MCF 10A (cell line): ENCODE data around the gene GP1BB. TPM values are rescaled to one million over a fixed set of nuclear protein-coding genes. Genes with fewer than 3 reads are reported as not detected.

Experiments used
- BruUV-seq: library from RNA; stranded (reverse); fragments of 400-500 nt; replicated peaks from 2 replicates; lab custom pipeline; 2021; lab: Mats Ljungman, UMichigan
- CTCF ChIA-PET: fragments of 300-600 bp; sonication (Branson Sonifier 250); formaldehyde crosslinking; extraction: SDS; loops from one replicate; lab custom pipeline; 2021; ENCODE audit warnings: antibody characterized with exemption, inconsistent platforms; lab: Yijun Ruan, JAX
- POLR2A ChIA-PET: fragments of 300-600, 350-650 bp; sonication (Branson Sonifier 250); formaldehyde crosslinking; extraction: SDS; loops from one replicate; lab custom pipeline; 2020; ENCODE audit warnings: antibody characterized with exemption, inconsistent platforms; lab: Yijun Ruan, JAX
- DNase-seq: peaks from one replicate; pipeline ENCODE4 v3.0.0-alpha.2; 2018; ENCODE audit not compliant: unreplicated experiment
- H3K27ac Mint-ChIP-seq: one replicate; pipeline ENCODE4 v1.8.0; 2022; ENCODE audit warnings: mild to moderate bottlenecking, low read depth, mixed read lengths; ENCODE audit not compliant: unreplicated experiment
- H3K27me3 Mint-ChIP-seq: one replicate; pipeline ENCODE4 v1.8.0; 2022; ENCODE audit warnings: mixed read lengths; ENCODE audit not compliant: insufficient read depth, unreplicated experiment
- H3K36me3 Mint-ChIP-seq: one replicate; pipeline ENCODE4 v1.8.0; 2022; ENCODE audit warnings: mild to moderate bottlenecking, moderate library complexity, mixed read lengths; ENCODE audit not compliant: insufficient read depth, unreplicated experiment
- H3K4me1 Mint-ChIP-seq: one replicate; pipeline ENCODE4 v1.8.0; 2022; ENCODE audit warnings: mixed read lengths; ENCODE audit not compliant: insufficient read depth, unreplicated experiment
- H3K4me3 Mint-ChIP-seq: one replicate; pipeline ENCODE4 v1.8.0; 2022; ENCODE audit warnings: mild to moderate bottlenecking, moderate library complexity, mixed read lengths; ENCODE audit not compliant: unreplicated experiment
- H3K9me3 Mint-ChIP-seq: one replicate; pipeline ENCODE4 v1.8.0; 2022; ENCODE audit warnings: mixed read lengths; ENCODE audit not compliant: unreplicated experiment
- CTCF ChIP-seq: fragments of 200-600 bp; IDR thresholded peaks from one replicate; pipeline ENCODE4 v1.8.0; 2022; ENCODE audit warnings: antibody characterized with exemption, mild to moderate bottlenecking; ENCODE audit not compliant: unreplicated experiment
- intact Hi-C: fragments of 100-400 bp; cut with micrococcal nuclease; formaldehyde crosslinking; loops from 2 replicates; pipeline ENCODE4 v1.14.1; 2022
- total RNA-seq: library from RNA; stranded (reverse); gene quantifications from 2 replicates; pipeline ENCODE4 v1.2.3, GENCODE V29; 2022

GP1BB gene
- total RNA-seq, 1 experiment from 2014 or later = 0.37 TPM

- Mint-ChIP-seq H3K27me3 (no peaks in the 10 kb centered on the region), H3K4me1 (no peaks in the 10 kb centered on the region), H3K27ac (no peak overlapping the region), H3K4me3 (no peak overlapping the region), H3K36me3 (no peaks in the 10 kb centered on the region), H3K9me3 (no peaks in the 10 kb centered on the region)
- BruUV-seq = no TSS peak
- intact Hi-C loops = loop anchor here (10.0 kb wide), 1 partner anchor 416 kb away; the partner anchor contains the start of gene CLTCL1
- POLR2A ChIA-PET = interaction anchor here (0.6 kb wide), 1 partner anchor 150 kb away, joined by 5 read pairs; no protein-coding TSS in a partner anchor
- TF ChIP-seq CTCF = no peak
- no peak for DNase-seq
- CTCF ChIA-PET = interaction anchor here (0.6 to 2.6 kb wide), 2 partner anchors 20 to 844 kb away, joined by 4 to 15 read pairs; no protein-coding TSS in a partner anchor
Observed at GRCh38 chr22:19710769-19711106, 12.6 kb upstream of the GP1BB start.

- peaks cover 3% of the 10 kb centered on the region for H3K4me1 Mint-ChIP-seq
- no peaks in the 10 kb centered on the region for H3K9me3 Mint-ChIP-seq
- H3K36me3 Mint-ChIP-seq = no peaks in the 10 kb centered on the region
- no peak for TF ChIP-seq CTCF
- H3K27me3 Mint-ChIP-seq = no peaks in the 10 kb centered on the region
- ChIA-PET POLR2A (no interaction called here), CTCF (interaction anchor here (0.7 kb wide), 1 partner anchor 784 kb away, joined by 4 read pairs; no protein-coding TSS in a partner anchor)
- H3K4me3 Mint-ChIP-seq = peak overlapping the region; percentile 60
- BruUV-seq = no TSS peak
- intact Hi-C loops = loop anchor here (10.0 kb wide), 1 partner anchor 418 kb away; the partner anchor contains the start of gene CLTCL1
- DNase-seq = no peak
- no peak overlapping the region for H3K27ac Mint-ChIP-seq
Observed at GRCh38 chr22:19713245-19713644, 10.1 kb upstream of the GP1BB start.

- no peaks in the 10 kb centered on the region for H3K9me3 Mint-ChIP-seq
- ChIA-PET CTCF (interaction anchor here (0.7 kb wide), 1 partner anchor 785 kb away, joined by 4 read pairs; no protein-coding TSS in a partner anchor), POLR2A (no interaction called here)
- DNase-seq = no peak
- no peaks in the 10 kb centered on the region for H3K27me3 Mint-ChIP-seq
- no peak overlapping the region for H3K27ac Mint-ChIP-seq
- H3K4me1 Mint-ChIP-seq = peaks cover 3% of the 10 kb centered on the region
- no peaks in the 10 kb centered on the region for H3K36me3 Mint-ChIP-seq
- H3K4me3 Mint-ChIP-seq = peak overlapping the region; percentile 60
- intact Hi-C loops = loop anchor here (10.0 kb wide), 1 partner anchor 419 kb away; the partner anchor contains the start of gene CLTCL1
- no peak for TF ChIP-seq CTCF
- no TSS peak for BruUV-seq
Observed at GRCh38 chr22:19713650-19714311, 9.6 kb upstream of the GP1BB start.

GRCh38 chr22:19714312-19715187, 8.8 kb upstream of the GP1BB start, which contains the start of gene SEPTIN5:
SEPTIN5 (plus strand) TSS chr22:19714503; CDS start chr22:19714589, 86 bp downstream.
- CTCF ChIA-PET = interaction anchor here (1.4 kb wide), 1 partner anchor 16 kb away, joined by 7 read pairs; no protein-coding TSS in a partner anchor
- no peaks in the 10 kb centered on the region for H3K9me3 Mint-ChIP-seq
- POLR2A ChIA-PET = no interaction called here
- no peak for TF ChIP-seq CTCF
- no peak within 1 kb of the TSS for H3K27ac Mint-ChIP-seq
- intact Hi-C loops = loop anchor here (5.0 to 10.0 kb wide), 3 partner anchors 37 to 420 kb away; partner anchors contain the start of gene CLTCL1
- H3K4me3 Mint-ChIP-seq = peak within 1 kb of the TSS; percentile 69
- no TSS peak for BruUV-seq
- no peaks in the 10 kb centered on the region for H3K27me3 Mint-ChIP-seq
- no peaks in the 10 kb centered on the region for H3K36me3 Mint-ChIP-seq
- peaks cover 3% of the 10 kb centered on the region for H3K4me1 Mint-ChIP-seq
- no peak for DNase-seq
